Measurements from ENCODE around the gene ZNF672.
"Not testable (repeated sequence)": the region's sequence is repeated elsewhere in the genome, so short reads cannot be mapped to it uniquely, and the experiment has no call there.

Gene ZNF672

DNA sequence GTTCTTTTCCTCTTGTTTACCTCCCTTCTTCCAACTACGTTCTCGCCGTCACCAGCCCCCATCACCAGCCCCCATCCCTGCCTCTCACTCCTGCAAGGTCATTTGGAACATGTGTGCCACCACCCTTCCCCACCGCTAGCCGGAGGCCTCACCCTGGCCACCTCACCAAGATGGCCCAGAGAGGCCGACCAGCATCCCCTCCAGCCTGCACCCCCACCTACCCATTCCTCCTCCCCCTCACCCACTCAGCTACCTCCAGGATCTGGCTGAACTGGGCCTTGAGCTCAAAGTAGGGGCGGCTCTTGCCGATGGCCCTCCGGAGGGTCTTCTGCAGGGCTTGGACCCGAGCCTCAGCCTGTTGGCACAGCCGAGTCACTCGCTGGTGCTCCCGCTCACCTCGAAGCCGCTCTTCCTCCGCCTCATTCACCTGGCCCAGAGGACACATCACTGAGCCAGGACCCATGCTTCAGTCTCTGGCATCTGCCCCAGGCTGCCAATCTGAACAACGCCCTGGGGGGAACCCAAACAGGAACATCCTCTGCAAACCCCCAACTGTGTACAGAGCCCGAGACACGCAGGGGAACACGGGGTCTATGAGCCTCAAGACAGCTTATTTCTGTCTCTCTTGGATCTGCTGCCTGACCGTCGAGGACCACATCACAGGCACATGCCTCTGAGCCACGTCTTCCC, 25.1 kb upstream of the ZNF672 start:
- in situ Hi-C loops (cut with MboI; ENCODE audit: low sequenced_read_pairs), result no loop called here

DNA sequence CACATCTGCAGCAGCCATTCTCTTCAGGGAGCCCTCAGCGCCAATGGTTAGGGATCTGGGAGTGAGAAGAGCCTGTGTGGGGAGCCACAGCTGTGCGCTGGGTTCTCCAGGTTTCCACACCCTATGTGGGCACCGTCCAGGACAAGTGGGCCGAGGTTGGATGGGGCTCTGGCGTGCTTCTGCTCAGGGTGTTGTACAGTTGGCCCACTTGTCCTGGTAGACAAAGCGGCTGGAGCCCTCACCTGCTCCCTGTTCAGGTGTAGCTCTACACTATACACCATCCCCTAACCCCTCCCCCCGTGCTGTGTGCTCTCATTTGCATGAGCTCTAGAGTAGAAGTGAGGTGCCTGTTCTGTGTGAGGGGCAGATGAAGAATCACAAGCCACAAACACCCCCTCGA, 24.5 kb upstream of the ZNF672 start:
- in situ Hi-C loops (cut with MboI; ENCODE audit: low sequenced_read_pairs), result no loop called here

- in situ Hi-C loops (cut with MboI; ENCODE audit: low sequenced_read_pairs), result no loop called here
These were observed 23.7 kb upstream of the ZNF672 start for GRCh38 chr1:248814351-248814750.

DNA sequence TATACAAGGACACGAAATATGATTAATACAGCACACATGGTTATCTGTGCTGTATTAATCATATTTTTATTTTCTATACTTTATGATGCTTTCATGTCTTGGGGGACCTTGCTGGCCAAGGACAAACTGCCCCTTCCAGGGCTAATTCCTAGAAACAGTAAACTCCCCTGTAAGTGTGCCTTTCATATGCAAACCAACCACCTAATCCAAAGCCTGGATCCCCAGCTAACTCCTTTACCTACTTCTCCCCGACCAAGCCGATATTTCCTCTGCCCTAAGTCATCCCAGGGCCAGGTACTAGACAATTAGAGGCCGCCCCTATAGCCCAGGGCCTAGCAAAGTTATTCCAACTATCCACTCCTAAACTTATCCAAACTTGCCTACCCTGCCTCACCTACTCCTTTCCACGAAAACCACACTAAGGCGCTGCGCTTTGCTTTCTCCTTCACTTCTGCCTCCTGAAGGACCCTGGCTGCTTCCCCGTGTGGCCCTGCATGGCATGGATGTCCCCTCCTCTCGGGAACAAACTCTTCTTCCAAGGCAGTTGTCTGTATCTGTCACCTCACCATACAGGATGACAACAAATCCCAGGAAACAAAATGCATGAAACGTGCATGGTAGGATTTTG, 22.5 kb upstream of the ZNF672 start:
- in situ Hi-C loops (cut with MboI; ENCODE audit: low sequenced_read_pairs), result no loop called here

DNA sequence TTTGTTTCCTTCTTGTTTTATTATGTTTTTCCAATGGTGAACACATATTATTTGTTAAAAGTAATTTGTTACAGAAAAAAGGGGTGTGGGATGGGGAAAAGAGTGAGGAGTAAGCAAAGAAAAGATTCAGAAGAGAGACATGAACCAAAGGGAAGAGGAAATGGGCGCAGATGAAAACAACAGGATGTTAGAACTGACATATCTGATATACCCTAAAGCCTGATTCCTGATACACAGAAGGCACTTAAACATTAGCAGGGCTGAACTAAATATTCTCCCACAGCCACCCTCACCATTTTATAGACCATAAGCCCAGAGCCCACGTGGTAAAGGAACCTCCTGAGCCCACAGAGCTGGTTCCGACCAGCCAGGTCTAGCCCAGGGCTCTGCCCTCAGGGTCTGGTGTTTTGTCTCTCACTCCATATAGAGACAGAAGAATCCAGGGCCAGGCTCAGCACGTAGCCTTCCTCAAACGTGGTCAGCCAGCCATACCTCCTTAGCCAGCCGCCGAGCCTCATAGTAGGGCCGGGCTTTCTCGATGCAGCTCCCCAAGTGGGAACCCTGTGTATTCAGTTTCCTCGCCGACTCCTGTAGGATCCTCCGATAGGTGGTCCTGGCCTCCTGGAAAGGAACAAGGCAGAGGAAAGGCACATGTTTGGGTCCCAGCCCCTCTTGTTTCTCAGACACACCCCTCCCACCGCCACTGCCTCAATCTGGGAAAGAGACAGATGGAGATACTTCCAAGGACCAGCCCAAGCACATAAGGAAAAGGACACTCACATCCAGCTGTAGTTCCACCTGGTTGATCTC, 21.8 kb upstream of the ZNF672 start:
- in situ Hi-C loops (cut with MboI; ENCODE audit: low sequenced_read_pairs), result no loop called here

- in situ Hi-C loops (cut with MboI; ENCODE audit: low sequenced_read_pairs), result no loop called here
These were observed 21.0 kb upstream of the ZNF672 start for GRCh38 chr1:248817065-248817464.

GRCh38 chr1:248818505-248819374, 19.3 kb upstream of the ZNF672 start:
- in situ Hi-C loops (cut with MboI; ENCODE audit: low sequenced_read_pairs), result no loop called here

DNA sequence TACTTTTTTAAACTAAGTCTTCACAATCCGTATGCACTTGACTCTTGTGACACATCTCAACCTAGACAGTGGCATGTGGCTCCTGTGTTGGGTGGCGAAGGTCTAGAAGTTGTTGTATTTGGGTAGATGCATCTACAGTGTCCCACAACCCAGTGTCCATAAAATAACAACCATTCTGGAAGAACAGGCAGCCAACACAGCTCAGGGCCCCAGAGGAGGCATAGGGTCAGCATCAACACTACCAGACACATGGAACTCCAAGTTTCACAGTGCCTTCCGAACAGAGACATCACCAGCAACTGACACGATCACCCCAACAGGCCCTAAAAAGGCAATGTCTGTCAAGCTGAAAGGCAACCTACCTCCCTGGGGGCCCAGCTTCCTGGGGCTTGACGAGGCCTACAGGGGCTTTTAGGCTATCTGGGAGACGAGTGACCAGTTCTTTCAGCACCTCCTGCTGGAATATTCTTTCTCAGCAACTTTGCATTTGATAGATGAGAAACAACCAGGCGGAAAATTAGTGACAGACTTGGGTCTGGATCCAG, 17.9 kb upstream of the ZNF672 start:
- in situ Hi-C loops (cut with MboI; ENCODE audit: low sequenced_read_pairs), result no loop called here

- in situ Hi-C loops (cut with MboI; ENCODE audit: low sequenced_read_pairs), result no loop called here
These were observed 16.9 kb upstream of the ZNF672 start for GRCh38 chr1:248821101-248821500.

DNA sequence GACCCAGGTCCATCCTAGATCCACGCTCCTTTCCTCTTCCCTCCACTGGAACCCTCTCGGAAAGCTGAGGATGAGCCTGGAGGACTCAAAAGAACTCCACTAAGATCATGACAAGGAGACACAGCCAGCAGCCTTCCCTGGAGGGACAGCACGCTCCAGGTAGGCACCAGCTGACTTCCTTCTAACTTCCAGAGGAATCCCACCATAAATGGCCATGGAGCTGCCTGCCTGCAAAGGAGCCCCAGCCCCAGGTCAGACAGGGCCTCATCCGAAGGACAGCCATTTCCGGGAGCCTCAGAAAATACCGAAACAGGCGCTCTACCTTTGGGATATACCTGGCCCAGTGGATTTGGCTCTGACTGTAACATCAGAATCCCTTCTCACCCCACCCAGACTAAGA, 16.4 kb upstream of the ZNF672 start:
- in situ Hi-C loops (cut with MboI; ENCODE audit: low sequenced_read_pairs), result no loop called here

GRCh38 chr1:248822148-248823032, 15.6 kb upstream of the ZNF672 start:
- in situ Hi-C loops (cut with MboI; ENCODE audit: low sequenced_read_pairs), result no loop called here

DNA sequence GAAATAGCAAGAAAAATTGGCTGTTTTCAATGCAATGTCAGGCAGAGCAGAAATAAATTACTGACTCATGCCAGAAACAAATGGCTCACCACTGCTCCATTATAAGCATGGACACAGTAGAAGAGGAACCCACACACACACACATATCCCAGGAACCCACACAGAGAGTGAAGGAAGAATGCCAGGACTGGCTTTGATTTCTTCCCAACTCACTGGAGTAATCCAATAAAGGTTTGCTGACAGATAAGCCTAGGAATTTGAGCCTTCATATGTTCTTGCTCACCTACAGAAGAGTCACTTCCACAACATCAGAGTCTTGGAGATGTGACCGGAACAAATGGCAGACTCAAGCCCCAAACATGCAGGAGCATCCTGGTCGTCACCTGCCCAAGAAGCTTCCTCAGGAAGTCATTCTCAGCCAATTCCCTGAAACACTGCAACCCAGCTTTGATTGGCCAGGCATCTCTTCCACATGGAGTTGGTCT, 14.5 kb upstream of the ZNF672 start:
- in situ Hi-C loops (cut with MboI; ENCODE audit: low sequenced_read_pairs), result no loop called here

DNA sequence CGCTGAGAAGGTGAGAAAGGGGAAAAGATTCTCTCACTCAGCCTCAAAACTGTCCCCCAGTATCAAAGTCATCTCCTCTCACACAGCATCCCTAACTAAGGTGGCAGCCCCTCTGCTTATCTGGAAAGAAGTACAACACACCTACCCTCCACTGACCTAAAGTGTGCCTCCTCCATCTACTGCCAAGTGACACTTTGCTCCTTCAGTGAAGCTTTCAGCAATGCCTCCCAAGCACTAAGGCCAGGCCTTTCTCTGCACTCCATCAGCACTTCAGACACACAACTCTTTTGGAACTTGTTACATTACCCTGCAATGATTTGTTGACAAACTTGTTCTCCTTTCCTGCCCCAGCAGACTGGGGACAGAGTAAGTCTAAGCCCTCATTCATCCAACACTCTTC, 13.7 kb upstream of the ZNF672 start:
- in situ Hi-C loops (cut with MboI; ENCODE audit: low sequenced_read_pairs), result no loop called here

DNA sequence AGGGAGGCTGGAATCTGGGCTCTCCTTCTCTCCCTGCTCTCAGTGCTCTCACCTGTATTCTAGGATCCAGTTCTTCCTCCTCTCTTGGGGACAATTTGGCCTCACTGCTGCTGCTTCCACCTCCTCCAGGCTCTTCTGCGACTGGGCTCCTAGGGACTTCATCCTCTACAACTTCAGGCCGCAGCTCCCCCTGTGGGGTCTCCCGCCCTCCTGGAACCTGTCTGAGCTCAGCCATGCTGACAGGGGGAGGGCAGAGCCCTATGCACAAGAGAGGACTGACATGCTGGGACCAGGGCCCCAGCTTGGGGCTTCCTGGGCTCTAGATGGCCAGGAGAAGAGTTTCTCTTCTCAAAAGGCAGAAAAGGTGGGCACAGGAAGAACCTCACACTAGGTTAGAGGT, 13.3 kb upstream of the ZNF672 start:
- in situ Hi-C loops (cut with MboI; ENCODE audit: low sequenced_read_pairs), result no loop called here

DNA sequence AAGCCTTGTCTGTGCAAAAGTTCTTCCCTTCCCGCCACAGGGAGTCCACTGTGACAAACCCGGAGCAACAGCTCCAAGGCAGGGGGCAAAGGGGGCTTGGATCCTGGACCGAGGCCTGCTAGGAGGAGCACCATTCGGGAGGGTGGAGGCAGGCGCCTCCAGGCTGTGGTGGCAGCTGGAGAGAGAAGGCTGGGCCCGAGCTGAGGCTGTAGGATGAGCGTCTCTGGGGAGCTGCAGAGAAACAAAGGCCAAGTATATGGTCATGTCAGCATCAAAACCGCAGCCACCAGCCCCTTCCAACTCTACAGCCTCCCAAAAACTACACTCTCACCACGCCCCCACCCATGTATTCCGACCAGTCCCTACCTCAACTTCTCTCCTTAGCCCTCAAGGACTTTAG, 12.9 kb upstream of the ZNF672 start:
- in situ Hi-C loops (cut with MboI; ENCODE audit: low sequenced_read_pairs), result no loop called here

DNA sequence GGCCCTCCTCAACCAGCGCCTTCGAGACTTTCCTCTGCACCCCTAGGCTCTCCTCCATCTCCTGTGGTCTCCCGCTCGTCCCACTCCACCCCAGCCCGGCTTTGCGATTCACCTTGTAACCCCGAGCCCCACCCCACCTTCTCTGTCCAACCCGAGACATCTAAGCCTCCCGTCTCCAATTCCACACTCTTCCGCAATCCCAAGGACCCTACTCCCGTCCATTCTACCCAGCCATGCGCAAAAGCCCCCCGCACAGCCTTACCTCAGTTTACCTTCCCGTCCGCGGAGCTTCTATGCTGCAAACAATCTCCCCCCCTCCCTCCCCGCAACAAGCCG, 12.5 kb upstream of the ZNF672 start:
- in situ Hi-C loops (cut with MboI; ENCODE audit: low sequenced_read_pairs), result no loop called here

- in situ Hi-C loops (cut with MboI; ENCODE audit: low sequenced_read_pairs), result no loop called here
These were observed 11.9 kb upstream of the ZNF672 start, which contains the start of gene SH3BP5L for GRCh38 chr1:248825909-248826760. SH3BP5L (minus strand) TSS chr1:248825915; CDS start chr1:248824935, 980 bp downstream.

- in situ Hi-C loops (cut with MboI; ENCODE audit: low sequenced_read_pairs), result no loop called here
These were observed 9.2 kb upstream of the ZNF672 start for GRCh38 chr1:248828845-248829244.

- in situ Hi-C loops (cut with MboI; ENCODE audit: low sequenced_read_pairs), result not testable (repeated sequence)
These were observed 7.4 kb upstream of the ZNF672 start for GRCh38 chr1:248830718-248831017.

Measured in HL-60/S4 treated with phorbol 12-myristate 13-acetate at 8.2 ng/mL for 4 days and 3 days (cell line).